Superior temporal gyrus (tissue), 1 donor: Measurements from ENCODE around the gene HOXA4.

Source experiments
- DNase-seq: peaks from one replicate; pipeline ENCODE4 v3.0.0-alpha.2; 2016; ENCODE audit errors: extremely low spot score

HOXA4 gene

DNA sequence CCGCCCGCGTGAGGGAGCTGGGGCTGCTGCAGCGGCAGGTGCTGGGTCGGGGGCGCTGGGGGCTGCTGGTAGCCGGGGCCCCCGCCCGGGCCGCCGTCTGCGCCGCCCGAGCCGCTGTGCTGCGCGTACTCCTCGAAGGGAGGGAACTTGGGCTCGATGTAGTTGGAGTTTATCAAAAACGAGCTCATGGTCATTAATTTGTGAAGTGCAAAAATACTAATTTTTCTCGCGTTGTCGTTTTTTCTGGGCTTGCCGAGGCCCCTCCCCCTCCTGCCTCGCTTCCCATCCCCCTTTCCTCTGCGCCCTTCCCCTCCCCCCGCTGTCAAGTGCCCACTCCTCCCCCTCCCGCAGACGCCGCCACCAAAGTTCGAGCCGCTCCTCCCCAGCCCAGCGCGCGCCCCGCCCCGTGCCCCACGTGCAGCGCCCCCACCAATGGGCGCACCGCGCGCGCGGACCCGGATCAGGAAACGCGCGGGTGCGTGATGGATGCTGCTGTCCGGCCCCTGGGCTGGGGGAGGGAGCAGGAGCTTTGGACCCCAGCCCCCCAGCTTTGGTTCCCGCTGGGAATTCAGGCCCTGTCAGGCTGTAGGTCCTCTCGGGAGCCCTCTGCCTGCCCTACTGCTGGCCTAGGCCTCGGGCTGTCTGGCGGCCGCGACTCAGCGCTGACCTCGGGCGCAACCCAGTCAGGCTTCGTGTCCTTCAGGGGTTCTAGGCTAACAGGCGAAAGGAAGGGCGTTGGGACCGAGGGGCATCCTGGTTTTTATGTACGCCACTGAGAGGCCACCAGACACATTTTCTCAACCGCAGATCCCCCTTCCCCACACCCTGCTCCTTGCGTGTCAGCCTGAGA is at the start of gene HOXA4:
Gene HOXA4 (minus strand): TSS at position 218 of the 850 bp plus-strand sequence. CDS start 24 bp downstream, at position 194.
- DNase-seq, result no peak

DNA sequence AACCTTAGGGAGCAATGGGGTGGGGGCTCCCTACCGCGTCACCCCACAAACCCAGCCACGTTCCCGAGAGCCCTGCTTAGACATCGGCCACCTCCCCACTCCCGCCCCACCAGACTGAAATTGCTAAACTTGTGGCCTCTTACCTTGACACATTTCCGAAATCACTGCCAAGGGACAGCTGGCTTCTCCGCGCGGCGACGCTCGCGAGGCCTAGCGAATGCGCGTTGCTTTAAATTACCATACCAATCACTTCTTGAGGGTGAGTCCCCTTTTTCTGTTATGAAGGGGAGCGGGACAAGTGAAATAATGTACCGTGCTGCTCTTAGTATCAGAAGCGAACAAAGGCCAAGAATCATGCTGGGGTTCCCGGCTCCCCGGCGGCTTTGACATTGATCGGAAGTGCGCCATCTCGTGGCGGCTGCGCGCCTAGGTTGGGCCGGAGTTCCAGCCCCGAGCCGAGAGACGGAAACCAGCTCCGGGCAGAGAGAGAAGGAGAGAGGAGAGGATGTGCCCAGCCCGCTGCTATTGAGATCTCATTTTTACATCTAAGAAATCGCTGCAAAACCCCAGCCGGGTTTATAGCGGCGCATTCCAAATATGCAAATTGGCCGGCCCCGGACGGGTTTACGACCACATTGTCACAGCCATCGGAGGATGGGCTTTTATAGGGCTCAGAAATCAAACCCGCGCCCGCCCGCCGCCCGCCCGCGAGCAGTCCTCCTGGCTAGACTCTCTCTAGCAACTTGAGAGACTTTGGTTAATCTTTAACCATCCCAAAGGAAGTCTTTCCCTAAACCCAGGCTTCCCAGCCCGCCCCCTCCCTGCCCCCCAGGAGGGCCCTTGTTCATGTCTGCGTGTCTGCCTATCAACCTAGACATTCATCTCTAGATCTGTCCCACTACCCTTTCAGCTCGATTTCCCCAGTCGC is 49.2 kb upstream of the HOXA4 start:
- peak; percentile 19 for DNase-seq

DNA sequence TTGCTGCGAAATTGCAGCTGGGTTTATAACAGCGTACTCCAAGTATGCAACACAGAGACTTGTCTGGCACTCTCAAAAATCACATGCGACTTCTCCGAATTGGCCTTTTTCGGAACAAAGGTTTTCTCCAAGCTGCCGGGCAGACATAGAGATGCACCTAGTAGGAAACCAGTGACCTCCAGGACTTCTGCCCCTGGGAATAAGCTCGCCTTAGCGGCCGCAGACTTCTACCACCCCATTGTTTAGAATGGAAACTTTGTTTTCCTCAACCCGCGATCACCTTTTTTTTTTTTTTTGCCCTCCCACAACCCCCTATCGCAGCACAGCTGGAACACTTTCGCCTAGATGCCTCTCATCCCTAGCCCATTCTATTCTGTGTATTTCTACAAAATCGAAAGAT is 48.5 kb upstream of the HOXA4 start:
- no peak for DNase-seq

DNA sequence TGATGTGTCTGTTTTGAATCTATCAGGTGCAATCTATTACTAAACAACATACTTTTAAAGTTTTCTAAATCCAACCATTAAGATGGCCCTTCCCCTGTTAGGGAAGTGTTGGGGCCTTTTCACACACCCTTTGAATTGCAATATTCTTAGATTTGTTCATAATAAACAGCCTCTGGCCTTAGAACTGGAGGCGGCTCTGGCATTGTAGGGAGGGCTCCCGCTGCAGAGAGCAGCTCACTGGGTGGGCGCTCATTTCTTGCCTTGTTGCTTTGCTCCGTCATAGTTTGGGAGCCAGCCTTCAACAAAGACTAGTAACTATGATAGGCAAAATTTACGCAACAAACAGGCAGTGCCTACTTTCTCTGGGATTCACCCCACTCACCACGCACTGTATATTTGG is 47.8 kb upstream of the HOXA4 start:
- DNase-seq, result no peak

DNA sequence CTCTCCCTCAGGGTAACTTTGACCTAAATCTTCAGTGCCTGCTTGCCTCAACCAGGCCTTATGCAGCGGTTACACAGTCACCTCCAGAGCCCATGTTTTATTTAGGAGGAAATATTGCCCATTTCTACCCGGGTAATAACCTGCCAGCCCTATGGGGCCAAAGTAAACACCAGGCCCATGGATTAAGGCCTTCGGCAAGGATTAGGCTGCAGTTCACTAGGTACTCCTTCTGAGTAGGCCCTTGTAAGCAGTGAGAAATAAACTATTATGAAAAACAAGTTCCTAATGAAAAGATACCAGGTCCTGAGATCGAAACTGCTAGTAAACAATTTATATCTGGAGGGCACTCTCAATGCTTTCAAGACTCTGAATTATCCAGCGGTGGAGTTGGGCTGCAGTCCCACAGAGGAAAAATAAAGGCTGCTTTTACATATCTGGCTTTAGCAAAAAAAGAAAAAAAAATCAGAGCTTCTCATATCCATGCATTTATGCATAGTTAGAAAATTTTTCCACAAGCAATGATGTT is 47.3 kb upstream of the HOXA4 start:
- DNase-seq, result no peak

DNA sequence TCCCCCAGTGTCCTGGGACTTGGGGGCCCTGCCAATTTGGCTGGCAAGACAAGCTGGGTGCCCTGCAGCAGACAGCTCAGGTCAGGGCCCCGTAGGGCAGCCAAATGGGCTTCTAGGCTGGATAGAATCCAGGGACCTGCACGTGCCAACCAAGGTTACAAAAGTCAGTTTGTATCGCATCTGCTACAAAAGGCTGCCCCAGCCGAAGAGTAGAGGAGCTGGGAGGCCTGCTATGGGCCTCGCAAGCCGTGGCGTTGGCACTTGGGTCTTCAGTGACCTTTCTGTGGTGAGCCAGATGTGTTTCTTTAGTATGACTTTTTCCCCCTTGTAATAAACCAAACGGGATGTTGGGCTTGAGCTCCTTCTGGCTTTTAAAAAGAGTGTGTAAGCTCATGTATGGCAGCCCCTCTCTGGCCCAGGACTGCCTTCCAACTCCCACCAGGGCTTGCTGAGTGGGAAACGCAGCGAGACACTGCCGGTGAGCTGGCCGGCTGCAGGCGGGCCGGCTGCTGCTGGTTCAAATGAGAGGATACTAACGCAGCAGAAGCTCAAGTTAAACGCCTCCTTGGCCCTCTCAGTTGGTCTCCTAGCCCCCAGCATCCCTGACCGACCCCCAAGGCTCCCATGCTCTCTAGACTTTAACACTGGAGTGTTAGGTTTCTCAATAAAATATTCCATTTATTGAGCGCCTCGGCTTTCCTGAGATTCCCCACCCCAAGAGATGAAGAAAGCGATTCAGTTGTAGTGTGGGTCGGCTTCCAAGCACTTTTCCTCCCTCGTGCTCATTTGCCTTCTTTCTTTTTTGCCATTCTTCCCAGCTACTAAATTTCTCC is 46.6 kb upstream of the HOXA4 start:
- no peak for DNase-seq

DNA sequence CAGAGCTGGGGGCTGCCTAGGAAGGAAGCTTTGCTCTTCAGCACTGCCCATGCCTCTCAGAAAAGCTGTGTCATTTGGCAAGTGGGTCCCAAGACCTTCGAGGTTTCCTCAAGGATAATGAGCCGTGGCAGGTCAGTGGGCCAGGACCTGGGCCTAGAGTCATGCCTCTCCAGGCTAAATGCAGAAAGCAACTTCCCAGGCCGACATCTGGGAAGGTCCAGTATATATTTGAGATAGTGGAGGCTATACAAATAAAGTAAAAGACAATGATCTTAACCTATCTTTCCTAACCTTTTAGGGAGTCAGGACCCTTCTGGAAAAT is 45.9 kb upstream of the HOXA4 start:
- no peak for DNase-seq

DNA sequence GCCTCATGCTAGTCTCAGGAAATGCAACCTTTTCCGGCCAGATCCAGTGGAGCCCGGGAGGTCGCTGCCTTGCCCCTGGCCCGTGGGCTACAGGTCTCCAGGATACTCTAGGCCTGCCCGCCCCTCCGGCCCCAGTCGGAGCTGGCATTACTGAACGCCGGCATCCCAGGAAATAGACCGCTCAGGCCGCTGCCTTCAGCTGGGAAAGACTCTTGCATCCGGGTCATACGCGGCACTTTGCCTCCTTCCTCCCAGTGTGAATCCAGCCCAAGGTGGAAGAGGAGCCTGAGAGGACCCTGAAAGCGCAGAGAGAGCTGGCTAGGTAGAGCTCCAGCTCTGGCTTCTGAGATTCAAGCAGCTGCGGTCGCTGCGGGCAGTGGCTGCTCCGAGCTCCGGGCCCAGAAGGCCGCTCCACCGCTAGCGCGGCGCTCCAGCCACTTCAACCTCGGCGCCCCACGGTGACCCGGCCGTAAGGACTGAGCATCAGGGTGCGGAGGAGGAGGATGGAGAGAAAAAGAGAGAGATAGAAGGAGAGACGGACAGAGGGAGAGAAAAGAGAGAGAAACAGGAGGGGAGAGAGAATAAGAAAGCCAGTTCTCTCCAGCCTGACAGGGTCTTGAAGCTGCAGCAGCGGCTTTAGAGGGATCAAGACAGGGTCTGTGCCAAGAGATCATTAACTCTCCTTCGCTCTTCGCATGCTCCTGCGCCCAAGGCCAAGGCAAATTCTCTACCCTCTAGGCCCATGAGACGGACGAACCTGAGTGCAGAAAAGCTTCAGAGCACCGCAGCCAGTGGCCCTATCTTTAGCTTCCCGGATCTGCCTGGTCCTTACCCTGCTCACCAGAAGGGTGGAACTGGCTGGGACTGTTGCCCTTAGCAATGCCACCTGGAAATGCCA is 45.3 kb upstream of the HOXA4 start:
- DNase-seq, result no peak

DNA sequence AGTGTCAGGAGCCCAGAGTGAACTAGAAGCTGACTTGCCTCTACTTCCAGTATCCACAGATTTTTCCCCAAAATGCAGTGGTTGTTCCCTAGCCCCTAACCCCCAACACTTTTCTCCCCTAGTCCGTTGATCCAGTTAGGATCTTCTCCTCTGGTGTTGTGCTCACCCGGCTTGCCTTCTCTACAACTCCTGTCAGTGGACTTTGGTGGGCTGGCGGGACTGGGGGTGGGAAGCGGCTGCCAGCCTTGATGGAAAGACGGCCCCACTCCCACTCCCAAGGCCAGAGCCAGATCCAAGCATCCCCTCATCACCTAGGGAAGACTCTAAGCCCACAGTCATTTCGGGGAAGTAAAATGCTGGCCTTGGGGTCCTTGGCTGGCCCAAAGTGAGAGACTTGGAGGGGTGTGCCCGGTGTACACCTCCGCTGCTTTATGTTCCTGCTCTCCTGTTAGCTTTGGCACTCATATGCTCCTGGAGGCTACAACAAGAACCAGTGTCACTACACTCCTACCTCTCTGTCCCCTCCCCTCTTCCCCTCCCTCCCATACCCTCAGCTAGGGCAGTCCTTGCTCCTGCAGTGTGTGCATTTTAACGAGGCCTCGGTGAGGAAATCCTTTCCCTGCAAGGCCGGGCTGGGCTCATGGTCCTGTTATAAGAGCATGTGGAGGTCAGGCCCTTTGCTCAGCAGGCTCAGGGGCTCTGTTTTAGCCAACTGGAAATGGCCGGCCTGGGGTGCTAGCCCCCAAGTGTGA is 44.5 kb upstream of the HOXA4 start:
- DNase-seq, result no peak

DNA sequence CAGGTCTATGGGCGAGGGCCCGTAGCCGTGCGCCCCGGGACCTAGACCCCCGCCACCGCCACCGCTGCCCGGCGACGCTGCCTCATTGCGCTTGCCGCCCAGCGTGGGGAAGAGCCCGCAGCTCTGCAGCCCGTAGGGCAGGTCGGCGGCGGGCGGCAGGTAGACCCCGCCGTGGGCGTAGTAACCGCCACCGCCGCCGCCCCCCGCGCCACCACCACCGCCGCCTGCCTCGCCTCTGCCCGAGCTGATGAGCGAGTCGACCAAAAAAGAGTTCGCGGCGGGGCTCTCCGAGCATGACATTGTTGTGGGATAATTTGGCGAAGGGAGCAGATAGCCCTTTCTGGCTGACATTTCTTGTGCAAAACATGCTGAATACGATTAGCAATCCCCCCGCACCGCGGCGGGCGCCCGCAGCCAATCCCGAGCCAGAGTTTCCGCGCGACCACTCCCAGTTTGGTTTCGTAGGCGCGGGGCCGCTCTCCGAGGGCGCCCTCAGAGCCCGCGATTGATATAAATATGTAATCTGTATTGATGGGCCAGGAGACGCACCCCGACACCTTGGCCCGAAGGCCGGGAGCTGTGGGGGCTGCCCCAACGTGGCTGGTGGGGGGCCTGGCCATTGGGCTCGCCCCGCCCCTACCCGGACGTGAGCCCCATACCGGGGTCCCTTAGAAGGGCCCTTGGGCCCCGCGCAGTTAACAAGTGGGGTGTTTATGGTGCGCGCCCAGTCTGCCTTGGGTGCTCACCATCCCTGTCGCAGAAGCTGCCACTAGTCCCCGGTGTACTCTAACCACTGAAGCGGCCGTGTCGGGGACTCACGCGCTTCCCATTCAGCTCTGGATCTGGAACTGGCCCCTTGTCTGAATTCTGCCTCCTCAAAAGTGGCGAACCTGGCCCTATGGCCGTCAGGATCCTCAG is 43.7 kb upstream of the HOXA4 start, which contains the start of gene HOXA10:
Gene HOXA10 (minus strand): TSS at position 365 of the 918 bp plus-strand sequence. CDS start 14 bp downstream, at position 351.
- no peak for DNase-seq

DNA sequence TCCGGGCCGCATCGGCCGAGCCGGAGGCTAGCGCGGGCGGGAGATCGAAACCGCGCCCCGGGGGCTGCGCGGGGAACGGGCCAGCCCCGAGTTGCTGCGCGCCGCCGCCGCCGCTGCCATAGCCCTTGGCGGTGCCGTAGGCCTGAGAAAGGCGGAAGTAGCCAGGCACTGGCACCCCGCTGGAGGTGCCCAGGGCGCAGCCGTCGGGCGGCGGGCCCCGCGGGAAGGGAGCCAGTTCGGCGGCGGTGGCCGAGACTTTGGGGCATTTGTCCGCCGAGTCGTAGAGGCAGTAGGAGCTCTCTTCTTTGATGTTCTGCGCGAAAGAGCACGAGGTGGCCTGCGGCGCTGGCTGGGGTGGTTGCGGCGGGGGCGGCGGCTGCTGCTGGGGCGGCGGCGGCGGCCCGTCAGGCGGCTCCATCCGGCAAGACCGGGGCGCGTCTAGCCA is 43.0 kb upstream of the HOXA4 start:
- DNase-seq, result no peak

DNA sequence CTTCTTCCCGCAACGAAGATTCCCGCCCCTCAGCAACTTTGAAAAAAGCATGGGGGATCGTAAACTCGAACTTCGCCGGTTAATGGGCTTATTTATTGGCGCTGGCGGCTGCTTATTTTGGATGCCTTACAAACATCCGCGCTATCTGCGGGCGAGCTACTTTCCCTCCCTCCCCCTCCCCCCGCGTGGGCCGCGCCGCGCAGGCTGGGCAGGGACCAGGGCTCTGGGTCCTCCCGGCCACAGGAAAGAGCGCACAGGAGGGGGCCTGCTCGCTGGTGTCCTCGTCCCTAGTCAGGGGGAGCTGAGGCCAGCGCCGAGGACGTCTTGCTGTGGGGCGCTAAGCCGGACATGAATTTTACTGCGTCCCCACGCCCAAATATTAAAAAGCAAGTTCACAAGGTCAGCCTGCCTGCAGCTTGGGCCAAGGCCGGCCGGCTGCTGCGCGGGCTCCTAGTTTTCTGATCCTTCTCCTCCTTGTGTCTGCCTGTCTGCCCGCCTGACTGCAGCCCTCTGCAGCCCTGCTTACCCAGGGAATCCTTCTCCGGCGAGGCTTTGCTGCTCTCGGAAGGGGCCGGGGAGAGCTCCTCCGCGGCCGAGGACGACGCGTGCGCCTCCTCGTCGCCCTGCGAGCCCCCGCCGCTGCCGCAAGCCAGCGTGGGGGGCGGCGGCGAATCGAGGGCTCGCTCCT is 42.4 kb upstream of the HOXA4 start:
- DNase-seq, result no peak

DNA sequence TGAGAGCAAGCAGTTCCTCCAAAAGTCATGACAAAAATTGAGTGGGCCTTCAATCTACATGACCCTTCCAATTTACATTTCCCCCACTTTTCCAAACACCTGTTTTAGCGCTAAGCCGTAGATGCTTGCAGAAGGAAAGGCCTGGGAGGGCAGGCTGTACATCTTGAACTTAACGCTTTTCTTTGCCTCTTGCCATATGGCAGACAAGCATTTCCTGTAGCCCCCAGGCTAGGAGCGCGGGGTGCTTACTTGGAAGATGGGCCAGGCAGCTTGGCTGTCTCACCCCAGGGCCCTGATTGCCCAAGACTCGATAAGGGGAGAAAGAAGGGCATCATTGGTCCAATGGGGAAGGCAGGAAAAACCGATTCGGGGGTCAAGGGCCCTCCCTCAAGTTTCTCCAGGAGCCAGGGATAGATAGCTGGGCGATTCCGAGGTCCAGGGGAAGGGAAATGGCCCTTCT is 41.8 kb upstream of the HOXA4 start:
- no peak for DNase-seq

DNA sequence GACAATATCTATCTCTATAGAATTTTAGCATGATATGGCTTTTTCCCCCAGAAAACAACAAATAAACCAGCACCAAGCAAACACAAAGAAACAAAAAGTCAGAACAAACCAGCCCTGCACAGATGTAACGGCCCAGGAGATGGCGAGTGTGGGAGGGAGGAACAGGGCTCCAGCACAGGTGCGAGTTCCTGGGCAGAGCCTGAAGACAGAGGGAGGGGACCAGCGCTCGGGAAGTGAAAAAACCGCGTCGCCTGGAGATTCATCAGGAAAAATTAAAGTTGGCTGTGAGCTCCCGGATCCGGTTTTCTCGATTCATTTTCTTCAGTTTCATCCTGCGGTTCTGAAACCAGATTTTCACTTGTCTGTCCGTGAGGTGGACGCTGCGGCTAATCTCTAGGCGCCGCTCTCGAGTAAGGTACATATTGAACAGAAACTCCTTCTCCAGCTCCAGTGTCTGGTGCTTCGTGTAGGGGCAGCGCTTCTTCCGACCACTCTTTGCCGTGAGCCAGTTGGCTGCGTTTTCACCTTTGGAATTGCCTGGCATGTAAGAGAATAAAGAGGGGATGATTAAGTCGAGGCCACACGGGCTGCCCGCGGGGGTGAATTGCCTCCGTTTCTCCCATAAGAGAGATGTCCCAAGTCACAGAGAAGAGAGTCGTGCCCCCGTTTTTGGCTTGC is 41.2 kb upstream of the HOXA4 start:
- no peak for DNase-seq

DNA sequence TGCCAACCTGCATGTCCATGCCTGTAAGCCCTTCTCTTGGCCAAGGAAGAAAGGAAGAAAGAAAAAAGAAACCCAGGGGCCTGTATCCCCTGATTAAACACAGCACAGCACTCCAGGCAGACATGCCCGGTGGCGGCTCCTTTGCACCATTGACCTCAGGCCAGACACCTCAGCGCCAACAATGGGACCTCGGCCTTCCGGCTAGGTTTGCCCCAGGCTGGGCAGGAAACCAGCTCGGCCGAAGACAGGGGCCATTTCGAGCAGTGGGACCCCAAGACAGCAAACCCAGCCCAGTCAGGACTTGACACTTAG is 40.7 kb upstream of the HOXA4 start:
- DNase-seq, result no peak

DNA sequence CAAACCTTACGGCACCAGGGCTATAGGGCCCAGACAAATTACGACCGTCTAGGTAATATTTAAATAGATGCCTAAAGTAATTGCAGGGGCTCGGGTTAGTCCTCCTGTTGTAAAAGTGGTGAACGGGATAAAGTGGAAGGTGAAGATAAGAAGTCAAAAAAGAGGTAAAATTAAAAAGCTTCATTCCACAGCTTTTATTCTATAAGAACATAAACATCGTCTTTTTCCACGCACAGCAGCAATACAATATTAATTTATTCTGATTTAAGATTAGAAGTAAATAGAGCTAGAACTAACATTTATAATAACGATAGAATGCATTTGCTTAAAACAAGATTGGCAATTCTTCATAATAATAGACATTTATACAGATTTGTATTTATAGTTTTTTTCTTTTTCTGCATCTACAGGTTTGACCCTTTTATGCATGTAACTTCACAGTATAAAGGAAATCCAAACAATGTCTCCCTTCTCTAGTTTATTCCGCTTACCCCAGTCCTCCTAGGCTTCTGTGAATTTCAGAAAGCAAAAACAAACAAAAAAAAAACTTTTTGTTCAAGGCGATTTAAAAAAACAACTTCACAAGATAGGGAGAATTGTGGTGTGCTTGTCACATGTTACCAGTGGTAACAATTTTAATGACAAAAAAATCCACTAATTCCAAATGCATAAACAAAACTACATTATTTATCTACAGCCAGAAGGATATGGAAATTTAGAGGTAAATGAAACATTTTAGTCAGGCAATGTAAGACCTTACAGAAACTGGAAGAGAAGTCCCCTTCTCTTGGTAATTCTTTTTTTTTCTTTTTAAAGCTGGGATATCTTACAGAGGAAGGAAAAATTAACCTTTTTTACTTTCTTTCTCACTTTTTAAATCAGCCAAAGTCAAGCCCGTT is 40.1 kb upstream of the HOXA4 start:
- DNase-seq, result no peak
